GM23248 (cell line): Measurements from ENCODE around the gene RBFOX1. TPM values are rescaled to one million over a fixed set of nuclear protein-coding genes. Genes with fewer than 3 reads are reported as not detected.

ENCODE experiments used
- DNase-seq: peaks from one replicate; pipeline ENCODE4 v3.0.0-alpha.2; 2015
- H2AFZ ChIP-seq: fragments of 200-600 bp; sonication (generic); 2 replicates; pipeline ENCODE4 v1.6.1; 2016; ENCODE audit warnings: antibody characterized with exemption
- H3F3A ChIP-seq: fragments of 200-600 bp; sonication (generic); 2 replicates; pipeline ENCODE4 v1.6.1; 2016; ENCODE audit warnings: mild to moderate bottlenecking, antibody characterized with exemption, mixed run types; ENCODE audit not compliant: insufficient read depth
- H3K27ac ChIP-seq: fragments of 200-600 bp; sonication (generic); 2 replicates; pipeline ENCODE4 v1.5.1; 2016; ENCODE audit warnings: mild to moderate bottlenecking
- H3K27me3 ChIP-seq: fragments of 200-600 bp; sonication (generic); replicated peaks from 2 replicates; pipeline ENCODE4 v1.6.1; 2016; ENCODE audit warnings: mild to moderate bottlenecking; ENCODE audit not compliant: insufficient read depth
- H3K36me3 ChIP-seq: fragments of 200-600 bp; sonication (generic); 2 replicates; pipeline ENCODE4 v1.6.1; 2016; ENCODE audit warnings: low read depth, mild to moderate bottlenecking
- H3K4me1 ChIP-seq: fragments of 200-600 bp; sonication (generic); 2 replicates; pipeline ENCODE4 v1.6.1; 2016; ENCODE audit warnings: mild to moderate bottlenecking; ENCODE audit not compliant: insufficient read depth
- H3K4me2 ChIP-seq: fragments of 200-600 bp; sonication (generic); one replicate; pipeline ENCODE4 v1.6.1; 2016; ENCODE audit warnings: mild to moderate bottlenecking; ENCODE audit not compliant: unreplicated experiment
- H3K4me3 ChIP-seq: fragments of 200-600 bp; sonication (generic); 2 replicates; pipeline ENCODE4 v1.5.1; 2016; ENCODE audit warnings: mild to moderate bottlenecking
- H3K79me2 ChIP-seq: fragments of 200-600 bp; sonication (generic); 2 replicates; pipeline ENCODE4 v1.6.1; 2016; ENCODE audit warnings: mild to moderate bottlenecking; ENCODE audit not compliant: insufficient read depth
- H3K9ac ChIP-seq: fragments of 200-600 bp; sonication (generic); 2 replicates; pipeline ENCODE4 v1.6.1; 2016; ENCODE audit warnings: mild to moderate bottlenecking
- H3K9me2 ChIP-seq: fragments of 200-600 bp; sonication (generic); 2 replicates; pipeline ENCODE4 v1.6.1; 2016; ENCODE audit warnings: mixed run types, mild to moderate bottlenecking, moderate library complexity; ENCODE audit not compliant: insufficient read depth
- H3K9me3 ChIP-seq: fragments of 200-600 bp; sonication (generic); one replicate; pipeline ENCODE4 v1.6.1; 2017; ENCODE audit warnings: low read depth
- H4K20me1 ChIP-seq: fragments of 200-600 bp; sonication (generic); 2 replicates; pipeline ENCODE4 v1.6.0; 2016; ENCODE audit not compliant: insufficient read depth
- EZH2 ChIP-seq: fragments of 200-600 bp; sonication (generic); IDR thresholded peaks from 2 replicates; pipeline ENCODE4 v1.6.1; 2018; ENCODE audit warnings: antibody characterized with exemption, mild to moderate bottlenecking; ENCODE audit not compliant: insufficient read depth, poor library complexity, severe bottlenecking
- EZH2phosphoT487 ChIP-seq: fragments of 200-600 bp; sonication (generic); IDR thresholded peaks from 2 replicates; pipeline ENCODE4 v1.6.1; 2018; ENCODE audit warnings: antibody characterized with exemption, moderate library complexity, mild to moderate bottlenecking, low read depth; ENCODE audit not compliant: insufficient read depth
- WGBS, 2 experiments: methylation state at CpG; one replicate each; pipeline ENCODE4 v1.1.6; 2015 to 2017; ENCODE audit warnings: low lambda C conversion rate in 2 of 2, low coverage in 1 of 2; ENCODE audit errors: missing lambda C conversion rate in 2 of 2; 5-methylcytosine and 5-hydroxymethylcytosine counted together
- in situ Hi-C: fragments of 300-500 bp; cut with MboI; formaldehyde crosslinking; loops from 2 replicates; pipeline ENCODE4 v1.15.0; 2020
- polyA plus RNA-seq: library from polyadenylated mRNA; unstranded; fragments of >200 nt; fragmentation: Nextera tagmentation; extraction: Ambion mirVana; gene quantifications from 2 replicates; pipeline ENCODE4 v1.2.1, GENCODE V29; 2016
- total RNA-seq: library from RNA; depleted of rRNA; stranded (reverse); fragments of >200 nt; shearing (Covaris generic); gene quantifications from 2 replicates; pipeline ENCODE4 v1.2.3, GENCODE V29; 2014

The RBFOX1 gene
- total and polyA plus RNA-seq, 2 experiments from 2014 or later: not detected

- H4K20me1 ChIP-seq: no peaks in the 10 kb centered on the region
- H3K4me1 ChIP-seq: no peaks in the 10 kb centered on the region
- no peak overlapping the region for H2AFZ ChIP-seq
- no peaks in the 10 kb centered on the region for H3F3A ChIP-seq
- in situ Hi-C loops: no loop called here
- no peak for DNase-seq
- TF ChIP-seq EZH2: no peak
- TF ChIP-seq EZH2phosphoT487: no peak
- no peak overlapping the region for H3K27ac ChIP-seq
- no peaks in the 10 kb centered on the region for H3K36me3 ChIP-seq
- no peaks in the 10 kb centered on the region for H3K27me3 ChIP-seq
- 3% methylated on average over 16 of the region's 16 CpGs for WGBS, 2 experiments
- no peaks in the 10 kb centered on the region for H3K9me2 ChIP-seq
- no peaks in the 10 kb centered on the region for H3K79me2 ChIP-seq
- no peak overlapping the region for H3K4me3 ChIP-seq
- H3K4me2 ChIP-seq: no peak overlapping the region
- no peak overlapping the region for H3K9ac ChIP-seq
- H3K9me3 ChIP-seq: no peaks in the 10 kb centered on the region
Observed at GRCh38 chr16:7405166-7405565, 72.5 kb downstream of the RBFOX1 start.

DNA sequence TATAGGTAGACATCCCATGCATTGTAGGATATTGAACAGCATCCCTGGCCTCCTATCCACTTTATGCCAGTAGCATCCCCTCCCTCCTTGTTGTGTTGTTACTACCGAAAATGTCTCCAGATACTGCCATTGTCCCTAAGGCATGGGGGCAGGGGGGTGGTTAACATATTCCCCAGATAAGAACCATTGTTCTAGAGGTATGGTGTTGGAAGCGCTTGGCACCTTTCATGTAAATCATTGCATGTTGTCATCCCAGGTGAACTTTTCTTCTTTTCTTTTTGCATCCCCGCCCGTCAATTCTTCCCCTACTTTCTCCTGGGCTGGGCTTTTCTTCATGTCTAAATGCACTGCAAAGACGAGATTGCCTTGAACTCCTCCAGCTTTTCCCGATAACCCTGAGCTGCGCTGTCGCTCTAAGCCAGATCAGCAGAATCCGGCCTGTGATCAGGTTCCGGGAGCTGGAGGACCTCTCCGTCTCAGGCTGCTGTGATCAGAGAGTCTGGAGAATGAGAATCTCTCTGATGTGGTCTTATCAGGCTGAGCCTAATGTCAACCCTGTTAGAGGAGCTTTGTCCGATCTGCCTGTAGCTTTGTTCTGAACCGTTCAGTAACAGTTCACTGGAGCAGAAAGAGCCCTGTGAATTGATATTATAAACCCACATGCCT is 76.2 kb downstream of the RBFOX1 start:
- H3F3A ChIP-seq: no peaks in the 10 kb centered on the region
- no peak overlapping the region for H3K4me2 ChIP-seq
- no peaks in the 10 kb centered on the region for H3K9me2 ChIP-seq
- H2AFZ ChIP-seq: no peak overlapping the region
- H3K27me3 ChIP-seq: no peaks in the 10 kb centered on the region
- H3K9ac ChIP-seq: no peak overlapping the region
- DNase-seq: no peak
- no peaks in the 10 kb centered on the region for H4K20me1 ChIP-seq
- no peaks in the 10 kb centered on the region for H3K9me3 ChIP-seq
- no peaks in the 10 kb centered on the region for H3K36me3 ChIP-seq
- no peak for TF ChIP-seq EZH2
- no peak for TF ChIP-seq EZH2phosphoT487
- no peak overlapping the region for H3K27ac ChIP-seq
- in situ Hi-C loops: no loop called here
- WGBS, 2 experiments: 18 to 28% methylated on average over 13 of the region's 13 CpGs
- no peak overlapping the region for H3K4me3 ChIP-seq
- no peaks in the 10 kb centered on the region for H3K4me1 ChIP-seq
- no peaks in the 10 kb centered on the region for H3K79me2 ChIP-seq

GRCh38 chr16:7419441-7419840 is 86.8 kb downstream of the RBFOX1 start:
- Histone ChIP-seq H3K4me2 (no peak overlapping the region), H3K27ac (no peak overlapping the region), H3F3A (no peaks in the 10 kb centered on the region), H3K36me3 (no peaks in the 10 kb centered on the region), H3K9me3 (no peaks in the 10 kb centered on the region), H3K9ac (no peak overlapping the region), H3K9me2 (no peaks in the 10 kb centered on the region), H3K4me3 (no peak overlapping the region), H4K20me1 (no peaks in the 10 kb centered on the region), H2AFZ (no peak overlapping the region), H3K79me2 (no peaks in the 10 kb centered on the region), H3K27me3 (no peaks in the 10 kb centered on the region), H3K4me1 (no peaks in the 10 kb centered on the region)
- TF ChIP-seq EZH2phosphoT487 (no peak), EZH2 (no peak)
- in situ Hi-C loops: no loop called here
- 34% methylated on average over 9 of the region's 9 CpGs for WGBS, 2 experiments
- DNase-seq: no peak

- Histone ChIP-seq H2AFZ (no peak overlapping the region), H3K4me3 (no peak overlapping the region), H3K9ac (no peak overlapping the region), H3K36me3 (no peaks in the 10 kb centered on the region), H3K27me3 (no peaks in the 10 kb centered on the region), H3K4me2 (no peak overlapping the region), H4K20me1 (no peaks in the 10 kb centered on the region), H3F3A (no peaks in the 10 kb centered on the region), H3K9me2 (no peaks in the 10 kb centered on the region), H3K27ac (no peak overlapping the region), H3K79me2 (no peaks in the 10 kb centered on the region), H3K4me1 (no peaks in the 10 kb centered on the region), H3K9me3 (no peaks in the 10 kb centered on the region)
- in situ Hi-C loops: no loop called here
- 16 to 19% methylated on average over 6 of the region's 6 CpGs for WGBS, 2 experiments
- TF ChIP-seq EZH2phosphoT487: no peak
- no peak for TF ChIP-seq EZH2
- DNase-seq: no peak
Observed at GRCh38 chr16:7420079-7420478, 87.4 kb downstream of the RBFOX1 start.
